Upper lobe of left lung (tissue), 4 donors: ENCODE results near the gene LBP.

Experiments used
- CTCF ChIP-seq, 6 experiments: fragments of 450-650 bp in 4 of 6; fragments of 200-600 bp in 2 of 6; sonication (generic) in 2 of 6; IDR thresholded peaks; one replicate each; pipeline ENCODE4 v1.5.1; 2016 to 2019; ENCODE audit warnings: antibody characterized with exemption in 6 of 6
- EP300 ChIP-seq, 4 donors: sonication (generic); formaldehyde crosslinking; IDR thresholded peaks; one replicate each; pipeline ENCODE4 v1.5.1; 2017; ENCODE audit warnings: antibody characterized with exemption in 4 of 4, control low read depth in 2 of 4

GRCh38 chr20:38357653-38358207, 11.4 kb downstream of the LBP start:
- no peak for TF ChIP-seq CTCF (IDR thresholded peaks at IDR 0.05)
- no peak for TF ChIP-seq EP300 (IDR thresholded peaks at IDR 0.05)
